GM06990 (cell line): ENCODE results near the gene UCP3.

Experiments
- DNase-seq: peaks from one replicate; pipeline ENCODE4 v3.0.0-alpha.2; 2011; ENCODE audit not compliant: insufficient read length; ENCODE audit errors: extremely low read depth
- H3K27me3 ChIP-seq: replicated peaks from 2 replicates; pipeline ENCODE4 v1.6.0; 2011; ENCODE audit warnings: low read length; ENCODE audit not compliant: control insufficient read depth, insufficient read depth
- H3K36me3 ChIP-seq: 2 replicates; pipeline ENCODE4 v1.5.1; 2011; ENCODE audit warnings: low read length; ENCODE audit not compliant: control insufficient read depth, insufficient read depth
- H3K4me3 ChIP-seq: replicated peaks from 2 replicates; pipeline ENCODE4 v1.5.1; 2011; ENCODE audit warnings: low read depth, mild to moderate bottlenecking, control low read depth, low read length
- TF ChIP-seq, protein P1 (sequence below): IDR thresholded peaks from 2 replicates; pipeline ENCODE4 v1.5.1; 2011; ENCODE audit warnings: low read length, control low read depth, mild to moderate bottlenecking, inconsistent platforms; ENCODE audit not compliant: insufficient read depth, poor library complexity, severe bottlenecking

The UCP3 gene

DNA sequence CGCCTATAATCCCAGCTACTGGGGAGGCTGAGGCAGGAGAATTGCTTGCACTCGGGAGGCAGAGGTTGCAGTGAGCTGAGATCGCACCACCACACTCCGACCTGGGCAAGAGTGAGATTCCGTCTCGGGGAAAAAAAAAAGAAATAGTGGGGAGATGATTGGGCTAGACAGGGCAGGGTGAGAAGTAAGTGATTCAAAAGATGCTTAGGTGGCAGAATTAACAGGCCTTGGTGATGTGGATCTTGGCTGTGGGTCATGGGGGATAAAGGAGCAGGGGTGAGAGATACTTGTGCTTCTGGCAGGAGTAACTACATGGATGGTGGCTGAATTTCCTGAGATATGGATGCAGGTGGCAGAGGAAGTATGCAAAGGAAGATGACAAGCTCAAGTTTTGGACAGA lies 13.1 kb upstream of the UCP3 start:
- Histone ChIP-seq H3K27me3 (no peaks in the 10 kb centered on the region), H3K4me3 (no peak overlapping the region), H3K36me3 (no peaks in the 10 kb centered on the region; the same call in 1 of the 2 replicates)
- TF ChIP-seq, protein P1, sequence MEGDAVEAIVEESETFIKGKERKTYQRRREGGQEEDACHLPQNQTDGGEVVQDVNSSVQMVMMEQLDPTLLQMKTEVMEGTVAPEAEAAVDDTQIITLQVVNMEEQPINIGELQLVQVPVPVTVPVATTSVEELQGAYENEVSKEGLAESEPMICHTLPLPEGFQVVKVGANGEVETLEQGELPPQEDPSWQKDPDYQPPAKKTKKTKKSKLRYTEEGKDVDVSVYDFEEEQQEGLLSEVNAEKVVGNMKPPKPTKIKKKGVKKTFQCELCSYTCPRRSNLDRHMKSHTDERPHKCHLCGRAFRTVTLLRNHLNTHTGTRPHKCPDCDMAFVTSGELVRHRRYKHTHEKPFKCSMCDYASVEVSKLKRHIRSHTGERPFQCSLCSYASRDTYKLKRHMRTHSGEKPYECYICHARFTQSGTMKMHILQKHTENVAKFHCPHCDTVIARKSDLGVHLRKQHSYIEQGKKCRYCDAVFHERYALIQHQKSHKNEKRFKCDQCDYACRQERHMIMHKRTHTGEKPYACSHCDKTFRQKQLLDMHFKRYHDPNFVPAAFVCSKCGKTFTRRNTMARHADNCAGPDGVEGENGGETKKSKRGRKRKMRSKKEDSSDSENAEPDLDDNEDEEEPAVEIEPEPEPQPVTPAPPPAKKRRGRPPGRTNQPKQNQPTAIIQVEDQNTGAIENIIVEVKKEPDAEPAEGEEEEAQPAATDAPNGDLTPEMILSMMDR: no peak
- DNase-seq: no peak

DNA sequence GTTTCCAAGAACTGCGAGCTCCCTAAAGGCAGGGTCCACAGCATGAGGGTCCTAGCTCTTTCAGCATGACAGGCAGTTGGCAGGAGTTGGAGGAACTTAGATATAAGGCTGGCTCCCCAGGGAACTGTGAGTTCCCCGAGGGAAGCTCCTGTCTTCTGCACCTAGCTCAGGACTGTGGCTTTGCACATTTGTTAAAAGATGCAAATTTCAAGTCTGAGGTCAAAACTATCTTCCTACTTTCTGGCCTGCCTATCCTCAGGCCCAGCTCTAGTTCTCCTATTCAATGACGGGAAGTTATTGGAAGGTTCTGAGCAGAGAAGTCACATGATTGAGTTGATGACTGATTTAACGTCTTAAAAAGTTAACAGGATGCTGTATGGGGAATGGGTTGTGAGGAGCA lies 11.7 kb upstream of the UCP3 start:
- DNase-seq: no peak
- Histone ChIP-seq H3K36me3 (no peaks in the 10 kb centered on the region; the same call in none of the 2 replicates), H3K4me3 (no peak overlapping the region)

DNA sequence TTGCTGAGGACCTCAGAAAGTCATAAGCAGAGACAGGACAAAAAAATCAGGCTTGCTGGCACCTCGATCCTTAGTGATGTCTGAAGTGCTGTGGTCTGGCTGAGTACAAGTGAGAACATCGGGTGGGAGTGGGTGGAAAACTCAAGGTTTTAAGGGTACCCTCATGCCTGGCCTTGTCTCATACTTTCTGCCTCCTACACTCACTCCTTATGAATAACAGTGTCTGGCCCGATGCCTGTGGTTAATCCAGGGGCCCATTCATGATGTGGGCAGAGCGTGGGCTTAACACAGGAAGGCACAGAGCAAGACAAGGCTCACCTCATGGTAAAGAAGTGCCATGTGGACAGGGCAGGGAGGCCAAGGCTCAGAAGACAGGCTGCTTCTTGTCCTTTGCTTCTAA lies 11.0 kb upstream of the UCP3 start:
- Histone ChIP-seq H3K4me3 (no peak overlapping the region), H3K36me3 (no peaks in the 10 kb centered on the region; the same call in none of the 2 replicates), H3K27me3 (no peaks in the 10 kb centered on the region)
- no peak for DNase-seq
- TF ChIP-seq, protein P1: no peak

More for the DNA sequence above, 11.7 kb upstream of the UCP3 start:
- TF ChIP-seq, protein P1: no peak
- H3K27me3 ChIP-seq: no peaks in the 10 kb centered on the region

DNA sequence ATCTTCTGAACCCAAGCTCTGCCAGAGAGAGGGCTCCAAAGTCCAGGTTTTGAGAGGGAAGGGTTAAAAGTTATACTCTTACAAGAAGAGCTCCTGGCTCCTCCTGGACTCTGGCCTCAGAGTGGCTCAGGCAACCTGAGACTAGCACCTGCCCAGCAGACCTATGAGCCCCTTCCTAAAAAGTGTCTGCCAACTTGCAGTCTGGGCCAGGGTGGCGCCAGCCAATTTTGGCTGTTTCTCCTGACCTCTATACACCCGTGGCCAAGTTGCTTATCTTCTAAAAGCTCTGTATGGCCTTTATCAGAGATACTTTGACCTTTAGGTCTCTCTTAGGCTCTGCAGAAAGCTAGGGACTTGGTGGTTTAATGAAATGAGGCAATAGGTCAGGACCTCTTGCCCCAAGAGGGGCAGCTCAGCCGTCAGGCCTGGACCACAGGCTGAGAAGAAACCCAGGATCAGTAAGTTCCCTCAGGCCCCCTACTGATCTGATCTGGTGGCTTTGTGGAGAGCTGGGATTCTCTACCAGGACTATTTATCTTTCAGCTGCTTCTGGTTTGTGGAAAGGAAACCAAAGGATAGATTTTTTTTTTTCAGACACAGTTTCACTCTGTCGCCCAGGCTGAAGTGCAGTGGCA lies 10.3 kb upstream of the UCP3 start:
- no peak for DNase-seq

DNA sequence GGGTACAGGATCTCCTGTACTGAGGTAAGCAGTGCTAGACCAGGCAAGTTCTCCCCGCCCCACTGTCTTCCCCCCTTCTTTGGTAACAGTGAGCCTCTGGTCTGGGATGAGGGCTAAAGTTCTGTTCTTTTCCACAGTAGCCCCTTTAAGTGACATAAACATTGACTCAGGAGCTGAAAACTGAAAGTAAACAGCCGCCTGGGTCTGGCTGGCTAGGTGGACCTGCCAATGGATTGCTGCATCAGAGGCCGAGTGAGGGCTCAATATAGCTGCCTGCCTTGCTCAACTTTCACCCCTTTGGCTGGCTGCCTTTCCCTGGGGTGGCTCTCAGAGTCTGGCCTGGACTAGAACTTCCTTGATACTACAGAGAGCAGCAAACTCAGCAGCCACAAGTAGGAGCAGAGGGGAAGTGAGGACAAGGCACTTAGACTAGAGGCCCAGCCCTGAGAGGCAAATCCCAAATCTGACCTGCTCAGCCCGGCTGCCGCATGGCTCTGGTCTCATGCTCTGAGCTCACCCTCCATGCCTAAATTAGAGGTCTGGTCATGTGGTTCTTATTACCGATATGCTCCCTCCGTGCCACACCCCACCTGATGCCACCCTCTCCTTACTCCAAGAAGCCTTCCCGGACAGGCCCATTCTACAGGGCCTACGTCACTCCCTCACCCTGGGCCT lies 9.6 kb upstream of the UCP3 start:
- TF ChIP-seq, protein P1: no peak
- no peaks in the 10 kb centered on the region; the same call in none of the 2 replicates for H3K36me3 ChIP-seq

More for the DNA sequence above, 10.3 kb upstream of the UCP3 start:
- Histone ChIP-seq H3K27me3 (no peaks in the 10 kb centered on the region), H3K36me3 (no peaks in the 10 kb centered on the region; the same call in none of the 2 replicates), H3K4me3 (no peak overlapping the region)
- TF ChIP-seq, protein P1: no peak

More for the DNA sequence above, 9.6 kb upstream of the UCP3 start:
- DNase-seq: no peak
- H3K4me3 ChIP-seq: no peak overlapping the region
- no peaks in the 10 kb centered on the region for H3K27me3 ChIP-seq
